Eye (tissue), 1 donor: ENCODE measurements around the gene BMP6.
A peak's percentile ranks its signal among the peaks of the same experiment; 100 is the strongest.

Experiments
- DNase-seq: peaks from one replicate; pipeline ENCODE4 v3.0.0-alpha.2; 2015

Gene BMP6

DNA sequence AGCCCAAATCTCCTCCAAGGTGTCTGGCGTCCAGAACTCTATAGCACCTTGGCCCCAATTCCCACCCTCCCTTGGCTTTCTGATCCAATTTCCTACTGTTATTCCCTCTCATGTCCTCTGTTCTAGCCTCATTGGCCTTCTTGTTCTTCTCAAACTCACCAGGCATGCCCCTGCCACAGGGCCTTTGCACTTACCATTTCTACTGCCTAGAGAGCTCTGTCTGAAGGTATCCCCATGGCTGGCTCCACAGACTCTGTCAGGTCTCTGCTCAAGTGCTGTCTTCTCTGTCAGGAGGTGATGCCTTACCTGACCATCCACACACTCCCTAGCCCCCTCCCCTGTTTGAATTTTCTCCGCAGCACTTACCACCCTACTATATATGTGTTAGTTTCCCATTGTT, 5.6 kb upstream of the BMP6 start:
- DNase-seq, result no peak

DNA sequence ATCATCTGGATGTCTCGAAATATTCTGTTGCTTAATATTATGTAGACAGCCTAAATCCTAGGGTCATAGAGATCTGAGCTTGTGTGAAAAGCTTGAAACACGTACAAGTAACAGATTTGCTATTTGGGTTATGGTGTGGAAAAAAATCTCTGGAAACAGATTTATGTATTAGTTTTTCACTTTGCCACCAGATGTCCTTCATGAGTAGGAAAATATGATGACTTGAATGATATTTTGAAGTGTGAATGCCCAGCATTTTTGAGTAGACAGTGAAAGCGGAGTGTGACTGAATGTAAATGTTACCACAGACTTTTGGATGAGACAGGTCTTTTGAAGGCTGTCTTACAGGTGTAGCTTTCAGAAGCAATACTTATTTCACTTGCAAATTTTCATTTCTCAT, 4.2 kb upstream of the BMP6 start:
- DNase-seq, result peak; percentile 60

DNA sequence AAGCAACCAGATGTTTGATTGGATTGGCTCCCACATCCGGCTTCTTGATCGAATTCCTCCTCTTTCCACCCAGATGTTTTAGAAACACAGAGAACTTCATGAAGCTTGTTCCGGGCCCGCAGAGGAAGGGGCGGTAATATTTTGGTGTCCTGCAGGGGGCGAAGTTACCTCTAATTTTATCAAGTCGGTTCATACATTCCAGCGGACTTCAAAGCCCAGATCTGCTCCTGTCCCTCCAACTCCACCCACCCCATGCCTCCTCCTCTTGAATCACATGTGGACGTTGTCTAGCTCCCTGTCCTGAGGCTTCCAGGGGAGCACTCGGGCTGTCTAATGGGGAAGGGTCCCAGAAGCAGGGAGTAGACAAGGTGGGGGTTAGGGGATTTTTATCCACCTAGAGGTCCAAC, 2.9 kb upstream of the BMP6 start:
- peak; percentile 93 for DNase-seq

DNA sequence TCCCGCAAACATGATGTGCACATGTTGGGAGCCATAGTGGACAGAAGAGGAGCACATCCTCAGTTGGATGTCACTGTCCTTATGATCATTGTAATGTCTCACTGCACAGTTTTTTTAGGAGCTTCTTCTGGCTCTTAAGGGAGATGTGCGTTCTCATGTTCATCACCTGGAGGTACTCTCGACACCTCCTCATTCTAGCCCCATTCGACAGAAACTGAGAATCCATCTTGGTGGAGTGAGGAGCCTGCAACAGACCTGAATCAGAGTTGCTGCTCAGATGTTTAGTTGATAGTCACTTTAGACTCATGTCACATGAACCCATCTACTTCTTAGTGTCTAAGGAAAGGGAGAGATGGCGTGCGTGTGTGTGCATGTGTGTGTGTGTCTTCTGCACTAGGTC, 2.3 kb upstream of the BMP6 start:
- no peak for DNase-seq

DNA sequence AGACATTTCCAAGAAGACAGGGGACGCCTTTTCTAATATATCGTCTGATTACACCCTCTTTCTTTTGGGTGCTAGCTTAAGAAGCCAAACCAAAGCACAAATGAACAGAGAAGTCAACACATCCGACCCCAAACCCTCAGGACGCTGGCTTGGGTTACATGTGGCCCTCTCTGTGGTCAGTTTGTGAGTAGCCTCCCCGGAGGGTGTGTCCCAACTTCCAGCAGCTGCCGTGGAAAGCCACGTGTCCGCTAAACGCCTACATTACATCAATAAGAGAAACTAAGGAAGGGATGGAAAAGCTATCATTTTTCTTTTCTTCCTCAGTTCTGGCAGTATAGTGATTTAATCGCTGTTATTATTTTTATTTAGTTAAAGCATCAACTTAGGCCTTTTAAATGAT, 487 bp upstream of the BMP6 start:
- DNase-seq, result no peak

DNA sequence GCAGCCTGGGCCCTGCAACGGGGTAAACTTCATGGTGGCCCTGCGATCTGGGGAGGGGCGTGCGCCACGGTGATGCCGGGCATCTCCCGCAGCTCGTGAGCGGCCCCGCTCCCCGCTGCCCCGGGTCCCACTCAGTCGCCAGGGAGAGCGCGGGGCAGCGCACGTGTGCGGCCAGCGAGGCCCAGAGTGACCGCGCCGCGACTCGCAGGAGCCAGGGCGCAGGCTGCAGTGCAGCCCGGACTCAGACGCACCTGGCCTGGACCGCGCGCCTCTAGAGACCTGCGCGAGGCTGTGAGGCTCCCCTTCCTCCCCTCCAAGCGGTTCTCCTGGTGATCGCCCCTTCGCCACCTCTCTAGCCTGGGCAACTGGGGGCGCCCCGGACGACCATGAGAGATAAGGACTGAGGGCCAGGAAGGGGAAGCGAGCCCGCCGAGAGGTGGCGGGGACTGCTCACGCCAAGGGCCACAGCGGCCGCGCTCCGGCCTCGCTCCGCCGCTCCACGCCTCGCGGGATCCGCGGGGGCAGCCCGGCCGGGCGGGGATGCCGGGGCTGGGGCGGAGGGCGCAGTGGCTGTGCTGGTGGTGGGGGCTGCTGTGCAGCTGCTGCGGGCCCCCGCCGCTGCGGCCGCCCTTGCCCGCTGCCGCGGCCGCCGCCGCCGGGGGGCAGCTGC, 652 bp downstream of the BMP6 start:
- DNase-seq, result no peak

DNA sequence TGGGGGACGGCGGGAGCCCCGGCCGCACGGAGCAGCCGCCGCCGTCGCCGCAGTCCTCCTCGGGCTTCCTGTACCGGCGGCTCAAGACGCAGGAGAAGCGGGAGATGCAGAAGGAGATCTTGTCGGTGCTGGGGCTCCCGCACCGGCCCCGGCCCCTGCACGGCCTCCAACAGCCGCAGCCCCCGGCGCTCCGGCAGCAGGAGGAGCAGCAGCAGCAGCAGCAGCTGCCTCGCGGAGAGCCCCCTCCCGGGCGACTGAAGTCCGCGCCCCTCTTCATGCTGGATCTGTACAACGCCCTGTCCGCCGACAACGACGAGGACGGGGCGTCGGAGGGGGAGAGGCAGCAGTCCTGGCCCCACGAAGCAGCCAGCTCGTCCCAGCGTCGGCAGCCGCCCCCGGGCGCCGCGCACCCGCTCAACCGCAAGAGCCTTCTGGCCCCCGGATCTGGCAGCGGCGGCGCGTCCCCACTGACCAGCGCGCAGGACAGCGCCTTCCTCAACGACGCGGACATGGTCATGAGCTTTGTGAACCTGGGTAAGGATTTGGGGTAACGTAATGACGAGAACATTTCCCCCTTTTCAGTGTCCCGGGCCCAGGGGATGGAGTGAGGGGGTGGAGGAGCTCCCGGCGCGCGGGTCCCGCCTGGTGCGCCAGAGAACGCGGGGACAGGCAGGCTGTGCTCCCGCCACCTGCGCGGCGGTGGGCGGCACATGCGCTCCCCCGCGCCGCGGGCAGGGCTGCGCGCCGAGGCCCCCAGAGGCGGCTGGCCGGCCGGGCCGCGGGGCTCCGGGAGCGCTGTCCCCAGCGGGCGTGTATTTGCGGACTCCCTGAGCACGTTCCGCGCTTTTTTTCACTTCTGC, 1.4 kb downstream of the BMP6 start:
- peak; percentile 71 for DNase-seq

DNA sequence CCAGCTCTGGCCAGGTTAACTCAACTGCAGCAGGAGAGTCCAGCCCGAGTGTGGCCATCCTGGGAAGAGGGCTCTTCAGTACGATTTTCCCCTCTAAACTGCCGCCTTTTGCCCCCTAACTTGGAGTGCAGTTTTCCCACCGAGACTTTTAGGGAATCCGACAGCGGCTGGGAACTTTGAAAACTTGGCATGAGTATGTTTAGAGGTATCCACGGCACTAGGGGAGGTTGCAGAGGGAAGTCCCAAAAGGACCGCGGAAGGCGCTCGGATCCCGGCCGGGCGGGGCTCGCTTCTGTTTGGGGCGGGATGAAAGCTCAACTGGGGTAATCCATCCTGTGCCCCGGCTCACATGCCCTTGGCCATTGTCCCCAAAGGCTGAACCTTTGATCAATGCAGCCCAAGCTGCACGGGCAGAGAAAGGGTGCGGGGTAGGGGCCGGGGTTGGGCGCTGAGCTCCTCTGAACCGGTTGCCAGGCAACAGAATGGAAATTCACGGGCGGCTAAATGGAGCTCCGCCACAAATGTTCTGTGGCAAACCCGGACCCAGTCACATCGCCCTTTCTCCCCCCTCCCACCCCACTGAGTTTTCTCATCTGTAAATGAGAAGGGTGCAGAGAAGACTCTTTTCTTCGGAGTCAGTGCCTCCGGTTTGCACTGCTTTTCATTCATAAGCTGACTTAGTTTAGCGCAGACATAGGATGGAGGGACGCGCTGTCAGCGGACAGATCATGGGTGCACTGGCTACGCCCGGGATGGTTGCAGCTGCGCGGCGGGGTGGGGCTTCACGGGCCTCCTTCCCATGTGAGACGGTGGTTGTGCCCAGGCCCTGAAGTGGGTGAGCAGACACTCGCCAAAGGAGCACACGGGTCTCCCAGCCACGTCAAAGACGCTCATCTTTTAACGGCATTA, 2.3 kb downstream of the BMP6 start:
- DNase-seq, result peak; percentile 76

DNA sequence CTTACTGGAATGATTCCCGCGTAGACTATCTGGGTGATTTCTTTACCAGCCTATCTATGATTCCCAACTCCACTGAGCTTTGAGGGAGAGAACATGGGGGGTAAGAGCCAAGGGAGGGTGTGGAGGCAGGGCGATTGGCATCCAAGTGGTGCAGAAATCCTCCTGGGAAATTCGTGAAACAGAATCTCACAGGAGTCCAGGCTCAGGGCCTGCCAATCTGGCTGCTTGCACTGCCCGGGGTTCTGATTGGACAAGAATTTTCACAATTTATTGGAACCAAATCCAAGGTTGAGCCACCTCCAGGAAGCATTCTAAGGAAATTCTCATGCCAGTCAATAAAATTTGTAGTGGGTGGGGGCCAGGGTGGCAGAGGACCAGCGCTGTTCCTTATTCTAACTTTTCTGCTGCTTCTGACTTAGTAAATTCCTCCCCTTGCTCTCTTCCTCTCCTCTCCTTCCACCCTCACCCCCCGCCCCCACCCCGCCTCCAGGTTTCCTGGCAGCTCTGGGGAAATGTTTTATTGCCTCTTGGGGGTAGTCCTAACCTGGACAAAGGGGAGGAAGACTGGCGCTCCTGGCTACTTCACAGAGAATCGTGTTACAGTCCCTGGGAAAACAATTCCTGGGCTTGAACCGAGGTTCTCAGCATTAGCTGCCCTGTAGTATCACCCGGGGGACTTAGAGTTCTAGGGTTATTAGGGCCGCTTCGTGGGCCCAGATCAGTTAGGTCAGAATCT, 3.1 kb downstream of the BMP6 start:
- DNase-seq, result no peak

DNA sequence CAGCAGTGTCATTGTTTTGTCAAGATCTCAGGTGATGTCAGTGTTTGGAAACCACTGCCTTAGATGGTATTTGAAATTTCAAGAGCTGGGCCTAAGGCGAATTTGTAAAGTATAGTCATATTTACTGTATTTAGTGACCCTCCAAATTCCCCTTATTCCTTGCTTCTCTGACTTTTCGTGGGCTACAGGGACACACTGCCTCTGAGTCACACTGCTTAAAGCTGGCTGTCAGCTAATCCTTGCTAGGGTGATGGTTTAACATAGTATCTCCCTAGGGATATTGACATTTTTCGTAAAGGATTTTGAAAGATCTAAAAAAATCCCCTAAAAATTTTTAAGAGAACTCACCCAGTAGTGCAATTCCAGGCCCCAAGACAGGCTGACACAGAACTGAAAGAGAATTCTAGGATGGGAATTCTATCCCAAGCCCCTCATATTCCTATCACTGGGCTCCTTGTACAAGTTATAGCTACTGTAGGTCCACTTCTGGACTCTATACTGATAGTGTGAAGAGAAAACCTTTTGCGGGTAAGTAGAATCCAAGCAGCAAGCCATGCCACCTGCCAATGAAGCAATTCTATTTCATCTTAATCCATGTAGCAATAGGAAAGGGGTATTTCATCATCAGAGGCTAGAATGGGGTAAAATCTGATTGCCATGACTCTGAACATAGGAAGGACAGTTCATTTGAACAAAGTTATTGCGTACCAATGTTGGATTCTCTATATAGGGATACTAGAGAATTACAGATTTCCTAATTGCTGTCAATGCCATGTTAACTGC, 4.3 kb downstream of the BMP6 start:
- DNase-seq, result no peak

DNA sequence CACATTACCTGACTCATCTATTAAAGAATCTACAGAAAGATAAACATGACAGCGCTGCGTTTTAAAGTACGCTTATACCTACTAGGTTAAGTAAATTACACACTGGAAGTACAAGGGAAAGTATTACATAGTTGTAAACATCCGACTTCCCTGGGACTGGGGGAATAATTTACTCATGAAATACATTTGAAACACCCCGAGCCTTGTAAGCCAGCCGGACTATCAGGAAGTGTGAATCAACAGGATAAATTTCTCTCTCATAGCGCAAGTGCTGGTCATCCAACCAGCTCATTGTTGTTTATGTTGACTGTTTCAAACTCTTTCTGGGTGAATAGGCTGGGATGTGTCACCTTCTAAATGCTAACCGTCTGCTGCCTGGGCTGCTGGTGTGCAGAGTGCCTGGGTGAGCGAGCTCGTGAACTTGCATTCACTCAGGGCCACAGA, 4.9 kb downstream of the BMP6 start:
- no peak for DNase-seq

DNA sequence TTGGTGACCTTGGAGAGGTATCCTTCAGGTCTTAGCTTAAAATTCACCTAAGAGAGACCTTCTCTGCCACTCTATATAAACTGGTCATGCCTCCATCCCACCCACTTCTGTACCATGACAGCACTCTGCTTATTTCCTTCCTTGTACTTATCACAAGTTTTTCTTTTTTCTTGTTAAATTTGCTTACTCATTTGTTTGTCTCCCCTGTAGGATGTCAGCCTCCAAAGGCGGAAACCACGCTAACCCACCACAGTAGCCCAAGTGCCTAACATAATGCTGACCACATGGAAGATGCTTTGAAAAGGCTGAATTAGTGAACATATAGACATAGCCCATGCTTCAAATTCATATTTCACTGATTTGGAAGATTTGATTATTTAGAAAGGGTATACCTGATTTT, 5.4 kb downstream of the BMP6 start:
- no peak for DNase-seq

DNA sequence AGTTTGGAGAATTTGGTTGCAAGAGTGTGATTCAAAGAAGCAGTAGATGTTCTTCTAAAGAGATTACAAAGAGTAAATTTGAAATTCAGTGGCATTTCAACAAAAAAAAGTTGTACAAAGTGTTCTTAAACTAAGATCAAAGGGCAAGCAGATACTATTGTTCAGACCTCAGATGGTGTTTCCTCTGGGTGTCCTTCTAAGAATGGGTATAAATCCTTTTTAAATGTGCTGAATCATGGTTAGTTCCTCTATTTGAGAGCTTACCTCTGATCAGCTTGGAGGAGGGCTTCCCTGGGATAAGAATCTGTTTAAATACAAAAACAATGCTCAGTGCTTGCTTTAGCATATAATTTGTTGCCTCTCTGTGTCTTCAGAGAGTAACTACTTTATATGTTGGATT, 6.3 kb downstream of the BMP6 start:
- no peak for DNase-seq

DNA sequence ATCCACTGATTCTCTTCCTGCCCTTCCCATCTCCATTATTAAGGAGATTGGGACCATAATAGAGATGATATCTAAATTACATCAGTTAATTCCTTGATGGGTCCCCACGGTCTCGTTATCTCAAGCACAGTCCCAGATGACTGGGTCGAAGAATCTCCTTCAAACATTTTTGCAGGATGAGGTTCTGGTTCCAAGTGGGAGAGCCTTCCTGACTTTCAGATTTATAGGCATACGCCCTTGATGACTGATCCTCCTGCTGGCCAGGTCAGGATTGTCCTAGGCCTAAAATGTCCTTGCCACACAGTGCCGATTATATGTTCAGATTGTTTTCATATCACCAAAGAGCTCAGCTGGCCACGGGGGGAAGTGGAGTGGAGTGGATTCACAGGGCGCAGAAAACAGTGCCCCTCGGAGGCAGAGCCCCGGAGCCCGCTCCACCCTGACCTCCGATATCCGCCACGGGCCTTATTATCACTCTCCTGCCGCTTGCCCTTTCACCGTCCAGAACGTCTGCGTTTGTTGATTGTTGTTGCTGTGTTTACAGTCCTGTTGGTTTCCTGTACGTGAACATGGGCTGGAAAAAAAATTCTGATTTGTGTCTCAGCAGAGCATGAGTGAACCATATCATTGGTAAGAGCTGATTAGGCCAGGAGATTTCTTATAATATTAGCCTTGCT, 8.9 kb downstream of the BMP6 start:
- no peak for DNase-seq

DNA sequence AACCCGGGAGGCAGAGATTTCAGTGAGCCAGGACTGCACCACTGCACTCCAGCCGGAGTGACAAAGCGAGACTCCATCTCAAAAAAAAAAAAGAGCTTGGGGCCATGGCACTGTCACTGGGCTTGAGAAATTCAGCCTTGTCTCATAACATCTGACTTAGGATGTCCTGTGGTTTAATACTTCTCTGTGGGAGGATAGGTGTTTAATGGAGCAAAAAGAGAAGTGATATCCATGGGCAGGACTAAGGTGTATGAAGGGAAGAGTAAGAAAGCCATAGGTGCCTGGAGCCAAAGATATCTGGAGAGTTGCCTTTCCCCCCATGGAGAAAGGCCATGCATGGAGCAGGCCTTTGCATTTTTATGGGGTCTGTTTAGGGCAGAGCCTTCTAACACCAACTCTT, 11.2 kb downstream of the BMP6 start:
- no peak for DNase-seq

DNA sequence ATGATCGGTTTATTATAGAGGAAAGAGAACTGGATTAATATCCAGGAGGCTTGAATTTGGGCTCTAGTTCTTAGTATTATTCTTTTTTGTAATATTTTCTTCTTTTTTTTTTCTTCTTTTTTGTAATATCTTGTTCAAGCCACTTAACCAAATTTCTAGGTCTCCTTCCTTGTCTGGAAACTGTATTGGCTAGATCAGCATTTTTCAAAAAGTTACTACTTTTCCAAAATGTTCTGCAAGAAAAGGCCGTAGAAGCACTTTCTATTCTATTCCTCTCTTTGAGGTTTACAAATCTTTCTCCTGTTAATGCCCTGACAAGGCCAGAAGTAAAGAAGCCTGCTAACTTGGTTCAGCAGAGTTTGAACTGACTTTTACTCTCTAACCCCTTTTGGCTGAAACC, 12.0 kb downstream of the BMP6 start:
- no peak for DNase-seq

DNA sequence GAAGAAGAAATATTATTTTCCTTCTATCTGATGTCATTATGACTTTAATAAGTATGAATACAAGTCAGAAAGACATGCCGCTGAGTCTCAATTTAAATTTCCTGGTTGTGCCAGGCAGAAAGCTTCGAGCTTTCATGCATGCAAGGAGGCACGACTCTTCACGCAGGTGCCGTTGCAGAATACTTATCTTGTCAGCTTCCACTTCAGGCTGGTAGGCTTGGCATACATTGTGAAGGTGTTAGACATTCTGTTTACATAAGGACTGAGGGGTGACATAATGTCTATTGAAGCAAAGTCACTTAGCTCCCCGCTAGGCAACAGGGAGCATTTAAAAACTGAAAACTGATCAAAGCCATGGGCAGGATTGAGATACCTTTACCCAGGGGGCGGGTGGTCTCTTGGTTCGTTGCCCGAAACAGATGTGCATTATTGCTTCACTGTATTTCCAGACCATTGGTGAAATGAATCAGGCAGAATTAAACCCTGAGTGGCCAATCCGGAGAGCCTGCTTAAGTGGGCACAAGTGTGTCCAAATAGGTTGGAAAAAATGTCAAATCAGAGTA, 16.4 kb downstream of the BMP6 start:
- peak; percentile 65 for DNase-seq

DNA sequence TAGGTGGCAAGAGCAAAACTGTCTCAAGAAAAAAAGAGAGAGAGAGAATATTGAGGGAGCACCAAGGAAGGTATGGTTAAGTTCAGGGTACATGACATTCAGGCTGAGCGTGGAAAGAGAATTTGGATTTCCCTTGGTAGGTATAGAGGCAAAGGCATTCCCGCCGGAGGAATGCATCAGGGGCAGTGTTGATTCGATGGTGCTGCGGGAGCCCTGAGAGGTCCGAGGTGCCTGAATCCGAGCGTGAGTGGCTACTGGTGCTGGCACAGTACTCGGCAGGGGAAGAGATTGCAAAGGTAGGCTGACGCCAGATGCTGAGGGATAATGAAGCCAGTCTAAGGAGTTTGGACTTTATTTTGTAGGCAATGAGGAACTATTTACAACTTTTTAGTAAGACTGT, 20.0 kb downstream of the BMP6 start:
- no peak for DNase-seq

DNA sequence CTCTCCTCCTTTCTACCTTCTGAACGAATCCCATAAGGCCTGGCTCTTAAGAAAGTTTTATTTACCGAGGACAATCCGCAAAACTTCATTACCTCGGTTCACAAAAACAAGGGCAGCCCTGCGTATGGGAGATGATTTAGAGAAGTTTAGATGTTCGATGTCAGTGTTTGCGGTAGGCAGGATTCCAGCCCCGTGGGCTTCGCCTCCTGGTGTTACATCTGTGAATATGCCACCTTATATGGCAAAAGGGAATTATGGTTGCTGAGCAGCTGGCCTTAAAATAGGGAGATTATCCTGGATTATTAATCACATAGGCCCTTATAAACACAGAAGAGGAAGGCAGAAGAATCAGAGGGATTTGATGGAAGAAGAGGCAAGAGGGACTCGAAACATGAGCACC, 21.1 kb downstream of the BMP6 start:
- no peak for DNase-seq

DNA sequence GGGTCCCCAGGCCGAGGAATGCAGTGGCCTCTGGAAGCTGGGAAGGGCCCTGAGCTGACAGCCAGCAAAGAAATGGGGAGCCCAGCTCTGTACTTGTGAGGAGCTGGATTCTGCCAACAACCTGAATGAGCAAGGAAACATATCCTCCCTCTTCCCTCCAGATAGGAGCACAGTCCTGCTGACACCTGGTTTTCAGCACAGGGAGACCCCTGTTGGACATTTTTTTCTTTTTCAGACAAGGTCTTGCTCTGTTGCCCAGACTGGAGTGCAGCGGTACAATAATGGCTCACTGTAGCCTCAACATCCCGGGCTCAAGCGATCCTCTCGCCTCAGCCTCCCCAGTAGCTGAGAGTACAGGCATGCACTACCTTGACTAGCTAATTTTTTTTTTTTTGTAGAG, 21.5 kb downstream of the BMP6 start:
- no peak for DNase-seq

DNA sequence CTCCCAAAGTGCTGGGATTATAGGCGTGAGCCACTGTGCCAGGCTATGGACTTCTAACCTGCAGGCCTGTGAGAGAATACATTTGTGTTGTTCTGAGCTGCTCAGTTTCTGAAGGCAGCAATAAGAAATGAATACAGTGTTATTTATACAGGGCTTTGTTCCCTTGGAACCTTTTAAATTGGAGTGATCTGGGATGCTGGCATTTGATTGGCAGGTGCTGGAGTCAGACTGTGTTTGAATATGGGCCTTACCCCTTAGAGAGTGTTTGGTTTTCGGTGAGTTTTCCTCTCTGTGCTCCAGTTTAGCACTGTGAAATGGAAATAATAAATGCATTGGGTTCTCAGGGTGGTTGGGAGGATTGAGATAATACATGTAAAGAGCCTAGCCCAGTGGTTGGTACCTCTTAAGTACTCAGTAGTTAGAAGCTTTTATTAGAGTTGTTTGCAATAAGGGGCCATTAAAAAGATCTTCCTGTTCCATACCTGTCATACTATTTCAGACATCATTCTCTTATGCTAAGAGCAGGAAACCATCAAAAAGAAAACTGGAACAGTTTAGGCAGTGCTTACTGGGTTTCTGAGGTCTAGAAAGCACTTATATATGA, 22.1 kb downstream of the BMP6 start:
- no peak for DNase-seq
